Sciatic nerve (tissue), 2 donors: Measurements from ENCODE around the gene CALN1. TPM values are rescaled to one million over a fixed set of nuclear protein-coding genes. Genes with fewer than 3 reads are reported as not detected.
"Not testable (repeated sequence)": the region's sequence is repeated elsewhere in the genome, so short reads cannot be mapped to it uniquely, and the experiment has no call there.

Experiments
- ATAC-seq: fragments of 200-7000 bp; cut with Tn5 transposase; one replicate; pipeline ENCODE4 v1.9.1; 2020; ENCODE audit warnings: mild to moderate bottlenecking, moderate library complexity
- DNase-seq: peaks from one replicate; pipeline ENCODE4 v3.0.0-alpha.2; 2020; ENCODE audit warnings: low spot score
- intact Hi-C: fragments of 100-400 bp; cut with DNase I; formaldehyde crosslinking; loops from one replicate; pipeline ENCODE4 v1.14.2; 2022
- total RNA-seq: library from RNA; stranded (reverse); fragmentation: NEBNext Ultra II Directional; extraction: Animal tissue kit (Norgen Biotek cat#: 25700); gene quantifications from one replicate; pipeline ENCODE4 v1.2.1, GENCODE V29; 2021
- donor health status: DM: no; HTN: no; CAD: no.
- donor health status: DM: no; HTN: no; CAD: no.

CALN1 gene
- total RNA-seq, 1 donor from 2014 or later, result 0.53 TPM

DNA sequence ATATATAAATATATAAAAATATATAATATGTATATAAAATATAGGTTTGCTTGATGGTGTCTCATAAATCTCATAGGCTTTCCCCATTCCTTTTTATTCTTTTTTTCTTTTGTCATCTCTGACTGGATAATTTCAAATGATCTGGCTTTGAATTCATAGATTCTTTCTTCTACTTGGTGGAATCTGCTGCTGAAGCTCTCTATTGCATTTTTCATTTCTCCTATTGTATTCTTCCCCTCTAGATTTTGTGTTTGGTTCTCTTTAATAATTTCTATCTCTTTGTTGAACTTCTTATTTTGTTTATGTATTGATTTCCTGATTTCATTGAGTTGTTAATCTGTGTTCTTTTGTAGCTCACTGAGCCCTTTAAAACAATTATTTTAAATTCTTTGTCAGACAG lies 650.8 kb downstream of the CALN1 start:
- DNase-seq, result no peak
- intact Hi-C loops, result no loop called here
- no peak for ATAC-seq

DNA sequence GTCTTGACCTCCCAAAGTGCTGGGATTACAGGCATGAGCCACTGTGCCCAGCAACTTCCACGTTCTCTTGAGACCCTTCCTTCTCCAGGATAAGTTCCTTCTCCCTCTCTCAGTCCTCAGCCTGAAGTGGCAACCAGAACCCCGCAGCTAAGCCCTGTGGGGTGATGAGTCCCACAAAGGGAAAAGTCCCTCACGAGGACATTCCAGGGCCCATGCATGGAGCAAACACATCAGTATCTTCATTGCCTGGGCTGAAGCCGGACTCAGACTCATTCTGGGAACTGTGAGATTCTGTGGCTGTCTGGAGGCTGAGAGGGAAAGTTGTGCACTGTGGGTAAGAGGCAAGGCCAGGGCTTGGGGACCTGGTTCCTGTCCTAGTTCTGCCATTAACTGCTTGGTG lies 657.3 kb downstream of the CALN1 start:
- intact Hi-C loops, result no loop called here
- DNase-seq (no peak), ATAC-seq (no peak)

DNA sequence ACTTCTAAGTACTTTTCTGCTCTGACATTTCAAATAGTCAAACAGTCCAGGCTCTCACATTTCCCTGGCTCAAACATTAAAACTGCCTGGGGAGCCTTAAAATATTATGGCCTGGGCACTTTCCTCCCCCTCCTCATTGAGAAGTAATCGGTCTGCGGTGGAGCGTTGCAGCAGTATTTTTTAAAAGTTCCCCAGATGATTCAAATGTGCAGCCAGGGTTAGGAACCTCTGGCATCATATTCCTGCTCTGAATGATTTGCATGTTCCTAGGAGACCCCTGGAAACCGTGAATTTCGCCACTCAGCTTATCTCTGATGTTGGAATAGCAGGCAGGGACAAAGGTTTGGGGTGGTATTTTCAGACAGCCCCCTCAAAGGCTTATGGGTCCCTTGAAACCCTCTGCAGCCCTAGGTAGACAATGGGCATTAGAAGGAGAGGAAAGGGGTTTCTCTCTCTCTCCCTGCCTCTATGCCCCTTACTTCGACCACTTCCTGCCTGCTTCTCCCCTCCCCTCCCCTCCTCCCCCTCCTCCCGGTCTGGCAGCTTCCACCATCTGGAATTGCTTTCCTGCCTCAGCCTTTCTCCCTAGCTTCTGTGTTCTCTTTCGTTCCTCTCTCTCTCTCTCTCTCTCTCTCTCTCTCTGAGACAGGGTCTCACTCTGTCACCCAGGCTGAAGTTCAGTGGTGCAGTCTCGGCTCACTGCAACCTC lies 658.0 kb downstream of the CALN1 start:
- DNase-seq (no peak), ATAC-seq (peak; percentile 80)
- intact Hi-C loops, result no loop called here

DNA sequence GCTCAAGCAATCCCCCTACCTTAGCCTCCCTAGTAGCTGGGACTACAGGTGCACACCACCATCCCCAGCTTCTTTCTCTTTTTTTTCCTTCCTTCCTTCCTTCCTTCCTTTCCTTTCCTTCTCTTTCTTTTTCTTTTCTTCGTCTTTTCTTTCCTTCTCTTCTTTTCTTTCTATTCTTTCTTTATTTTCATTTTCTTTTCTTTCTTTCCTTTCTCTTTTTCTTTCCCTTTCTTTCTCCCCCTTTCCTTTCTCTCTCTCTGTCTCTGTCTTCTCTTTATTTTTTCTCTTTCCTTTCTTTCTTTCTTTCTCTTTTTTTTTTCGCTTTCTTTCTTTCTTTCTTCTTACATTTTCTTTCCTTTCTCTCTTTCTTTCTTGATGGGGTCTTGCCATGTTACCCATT lies 658.9 kb downstream of the CALN1 start:
- no peak for ATAC-seq
- no peak for DNase-seq
- intact Hi-C loops, result no loop called here

DNA sequence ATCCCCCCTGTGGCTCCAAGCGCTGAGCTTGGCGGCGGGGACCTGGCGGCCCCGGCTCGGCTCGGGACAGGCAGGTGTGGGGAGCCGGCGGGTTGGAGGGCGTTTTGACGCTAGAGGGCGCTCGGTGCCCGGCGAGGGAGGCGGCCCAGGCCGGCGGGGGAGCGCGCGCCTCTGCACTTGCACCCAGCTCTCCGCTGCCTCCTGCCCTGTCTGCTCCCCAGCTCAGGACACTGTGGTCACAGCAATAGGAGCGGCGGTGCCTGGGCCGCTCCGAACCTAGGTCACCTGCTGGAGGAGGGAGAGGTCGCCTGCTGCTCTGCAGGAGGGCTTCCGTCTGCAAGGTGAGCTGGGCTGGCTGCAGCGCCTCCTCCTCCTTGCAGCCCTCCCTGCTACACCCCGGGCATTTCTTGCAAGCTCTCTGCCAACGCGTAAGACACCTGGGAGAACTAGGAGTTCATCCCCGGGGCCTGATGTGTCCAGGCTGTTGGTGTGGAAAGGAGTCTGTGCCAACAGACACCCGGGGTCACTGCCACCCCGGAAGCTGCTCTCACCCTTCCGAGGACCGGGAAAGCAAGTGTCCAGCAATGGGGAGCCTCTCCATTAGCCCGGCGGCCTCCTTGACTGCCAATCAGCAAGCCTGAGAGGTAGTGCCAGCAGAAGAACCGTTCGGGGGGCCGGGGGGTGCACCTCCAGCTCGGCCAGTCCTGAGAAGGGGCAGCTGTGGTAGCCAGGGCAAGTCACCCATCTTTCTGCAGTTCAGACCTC lies 659.8 kb downstream of the CALN1 start:
- ATAC-seq (peak; percentile 74), DNase-seq (peak; percentile 69)
- intact Hi-C loops, result no loop called here

DNA sequence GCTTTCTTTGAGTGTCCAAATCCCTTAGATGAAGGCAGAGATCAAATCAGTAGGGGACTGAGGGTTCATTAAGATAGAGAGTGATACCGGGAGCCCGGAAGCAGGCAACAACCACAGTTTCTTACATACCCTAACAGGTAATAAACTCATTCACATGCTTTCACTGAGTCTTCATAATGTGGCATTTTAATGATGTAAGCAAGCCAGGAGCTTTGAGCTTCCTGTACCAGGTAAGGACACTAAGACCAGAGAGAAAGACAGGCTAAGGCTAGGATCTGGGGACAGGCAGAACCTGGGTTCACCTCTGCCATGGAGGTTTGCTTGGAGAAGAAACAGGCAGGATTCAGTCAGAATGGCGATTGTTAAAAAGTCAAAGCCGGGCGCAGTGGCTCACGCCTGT lies 661.8 kb downstream of the CALN1 start:
- DNase-seq (no peak), ATAC-seq (no peak)
- intact Hi-C loops, result no loop called here

DNA sequence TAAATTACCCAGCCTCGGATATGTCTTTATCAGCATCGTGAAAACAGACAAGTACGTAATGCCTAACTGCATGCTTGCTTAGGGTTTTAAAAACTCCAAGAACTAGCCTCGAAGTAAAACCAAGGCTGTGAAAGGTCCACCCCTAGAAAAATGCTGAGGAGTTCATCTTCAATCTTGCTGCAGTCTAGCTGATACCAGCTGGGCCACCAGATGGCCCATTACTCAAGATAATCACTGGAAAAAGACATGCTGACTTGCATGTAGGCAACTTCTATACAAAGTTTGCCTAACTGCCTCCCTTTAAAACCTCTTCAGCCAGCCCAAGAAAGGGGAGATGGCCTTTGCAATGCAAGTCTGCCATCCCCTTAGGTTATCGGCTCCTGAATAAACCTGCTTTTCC lies 666.1 kb downstream of the CALN1 start:
- intact Hi-C loops, result no loop called here
- ATAC-seq, result no peak

DNA sequence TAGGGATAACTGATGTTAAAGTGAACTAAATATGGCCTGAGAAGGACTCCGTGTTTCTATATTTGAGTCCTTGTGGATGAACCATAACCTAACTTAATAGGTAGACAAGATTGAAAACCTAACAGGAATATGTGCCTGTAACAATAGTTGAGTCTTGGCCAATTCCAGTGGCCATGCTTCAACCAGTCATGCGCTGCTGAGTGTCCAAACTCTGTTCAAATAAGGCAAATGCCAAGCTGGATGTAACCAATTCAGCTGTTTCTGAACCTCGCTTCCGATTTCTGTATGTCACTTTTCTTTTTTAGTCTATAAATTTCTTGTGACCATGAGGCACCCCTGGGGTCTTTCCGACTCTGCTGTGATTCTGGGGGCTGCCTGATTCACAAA lies 672.0 kb downstream of the CALN1 start:
- no peak for DNase-seq
- intact Hi-C loops, result no loop called here
- ATAC-seq, result no peak

More for the DNA sequence above, 666.1 kb downstream of the CALN1 start:
- DNase-seq, result no peak

DNA sequence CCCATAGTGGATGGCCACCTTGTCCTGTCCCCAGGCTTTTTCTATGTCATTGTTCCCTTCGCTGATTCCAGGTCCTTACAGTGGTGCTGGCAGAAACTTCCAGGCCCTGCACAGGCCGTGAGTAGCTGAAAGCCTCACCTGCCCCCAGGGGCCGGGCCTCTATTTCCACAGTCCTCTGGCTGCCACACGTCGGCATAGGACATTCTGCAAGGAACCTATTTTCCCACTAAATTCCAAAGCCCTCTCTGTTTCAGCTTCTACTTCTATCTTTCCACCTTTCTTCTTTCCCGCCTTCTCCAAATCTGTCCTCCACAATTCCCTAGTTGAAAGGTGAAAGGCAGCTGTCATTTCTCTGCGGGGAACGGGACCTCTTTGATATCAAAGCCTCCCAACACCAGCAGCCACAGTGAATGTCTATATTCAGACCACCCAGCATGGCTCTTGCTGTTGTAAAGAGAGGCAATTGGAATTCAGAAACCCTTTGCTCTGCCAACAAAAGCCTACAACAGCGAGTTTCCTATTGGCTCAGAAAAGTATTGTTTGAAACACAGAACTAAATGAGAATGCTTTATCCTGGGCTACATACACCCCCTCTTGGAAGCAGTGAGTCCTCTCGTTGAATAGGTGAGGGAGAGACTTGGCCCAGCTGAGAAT lies 672.5 kb downstream of the CALN1 start:
- intact Hi-C loops, result loop anchor here (5.0 kb wide), 1 partner anchor 377 kb away; no protein-coding TSS in a partner anchor
- ATAC-seq (no peak), DNase-seq (no peak)

DNA sequence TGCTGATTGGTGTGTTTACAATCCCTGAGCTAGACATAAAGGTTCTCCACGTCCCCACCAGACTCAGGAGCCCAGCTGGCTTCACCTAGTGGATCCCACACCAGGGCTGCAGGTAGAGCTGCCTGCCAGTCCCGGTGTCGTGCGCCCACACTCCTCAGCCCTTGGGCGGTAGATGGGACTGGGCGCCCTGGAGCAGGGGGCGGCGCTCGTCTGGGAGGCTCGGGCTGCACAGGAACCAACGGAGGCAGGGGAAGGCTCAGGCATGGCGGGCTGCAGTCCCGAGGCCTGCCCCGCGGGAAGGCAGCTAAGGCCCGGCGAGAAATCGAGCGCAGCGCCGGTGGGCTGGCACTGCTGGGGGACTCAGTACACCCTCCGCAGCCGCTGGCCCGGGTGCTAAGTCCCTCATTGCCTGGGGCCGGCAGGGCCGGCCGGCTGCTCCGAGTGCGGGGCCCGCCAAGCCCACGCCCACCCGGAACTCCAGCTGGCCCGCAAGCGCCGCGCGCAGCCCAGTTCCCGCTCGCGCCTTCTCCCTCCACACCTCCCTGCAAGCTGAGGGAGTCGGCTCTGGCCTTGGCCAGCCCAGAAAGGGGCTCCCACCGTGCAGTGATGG lies 674.1 kb downstream of the CALN1 start:
- ATAC-seq, DNase-seq: not testable (repeated sequence)
- intact Hi-C loops, result loop anchor here (5.0 kb wide), 1 partner anchor 376 kb away; no protein-coding TSS in a partner anchor

DNA sequence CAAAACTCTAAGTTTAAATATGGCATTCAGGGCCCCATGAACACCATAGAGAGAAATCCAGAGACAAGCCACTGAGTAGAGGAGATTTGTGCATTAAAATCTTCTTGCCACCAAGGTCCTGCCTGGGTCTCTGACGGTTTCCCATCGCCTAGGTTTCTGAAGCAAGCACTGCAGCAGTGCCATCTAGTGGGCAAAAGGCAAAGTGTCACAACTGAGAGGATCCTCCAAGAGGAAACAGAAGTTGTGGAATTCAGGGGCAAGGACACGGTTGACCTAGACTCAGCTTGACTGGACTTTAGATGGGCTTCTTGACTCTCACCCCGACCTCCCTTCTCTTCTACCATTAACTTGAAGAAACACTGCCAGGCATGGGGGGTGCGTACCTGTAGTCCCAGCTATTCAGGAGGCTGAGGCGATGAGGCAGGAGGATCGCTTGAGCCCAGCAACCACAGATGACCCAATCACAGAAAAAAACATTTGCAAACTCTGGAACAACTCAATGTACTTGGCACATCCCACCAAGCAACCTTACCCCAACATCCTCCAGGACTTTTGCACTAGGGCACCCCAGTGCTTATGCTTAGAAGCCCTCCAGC lies 676.1 kb downstream of the CALN1 start:
- intact Hi-C loops, result loop anchor here (5.0 kb wide), 1 partner anchor 374 kb away; no protein-coding TSS in a partner anchor
- peak; percentile 75 for ATAC-seq
- DNase-seq, result peak; percentile 83

DNA sequence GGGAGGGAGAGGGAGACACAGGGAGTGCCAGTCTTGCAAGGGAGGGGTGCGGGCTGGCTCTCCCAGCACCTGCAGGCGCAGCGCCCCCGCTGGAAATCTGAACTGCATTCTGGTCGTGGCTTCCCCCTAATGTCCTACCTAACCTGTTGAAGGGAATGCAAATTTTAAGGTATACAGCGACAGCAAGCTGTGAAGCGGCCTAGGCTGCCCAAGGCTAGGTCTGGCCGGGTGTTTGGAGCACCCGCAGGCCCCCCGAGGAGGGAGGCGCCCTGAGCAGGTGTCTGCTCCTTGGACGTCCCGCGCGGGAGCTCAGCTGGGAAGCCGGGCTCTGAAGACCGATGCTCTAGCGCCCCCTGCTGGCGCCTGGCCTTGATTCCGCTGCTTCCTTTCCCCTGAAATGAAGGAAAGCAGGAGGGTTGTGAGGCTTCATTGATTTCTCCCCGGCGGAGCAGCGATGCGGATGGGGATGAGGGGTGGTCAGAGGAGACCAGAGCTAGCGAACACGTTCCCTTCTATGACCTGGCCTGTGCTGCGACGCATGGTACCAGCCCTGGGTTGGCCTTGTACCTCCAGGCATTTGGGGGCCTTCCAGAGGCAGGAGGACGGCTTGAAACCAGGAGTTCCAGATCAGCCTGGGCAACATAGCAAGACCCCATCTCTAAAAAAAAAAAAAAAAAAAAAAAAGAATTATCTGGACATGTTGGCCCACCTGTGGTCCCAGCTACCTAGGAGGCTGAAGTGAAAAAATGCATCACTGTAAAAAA lies 678.8 kb downstream of the CALN1 start:
- intact Hi-C loops, result loop anchor here (5.0 kb wide), 1 partner anchor 876 kb away; no protein-coding TSS in a partner anchor
- ATAC-seq (peak; percentile 80), DNase-seq (peak; percentile 93)

DNA sequence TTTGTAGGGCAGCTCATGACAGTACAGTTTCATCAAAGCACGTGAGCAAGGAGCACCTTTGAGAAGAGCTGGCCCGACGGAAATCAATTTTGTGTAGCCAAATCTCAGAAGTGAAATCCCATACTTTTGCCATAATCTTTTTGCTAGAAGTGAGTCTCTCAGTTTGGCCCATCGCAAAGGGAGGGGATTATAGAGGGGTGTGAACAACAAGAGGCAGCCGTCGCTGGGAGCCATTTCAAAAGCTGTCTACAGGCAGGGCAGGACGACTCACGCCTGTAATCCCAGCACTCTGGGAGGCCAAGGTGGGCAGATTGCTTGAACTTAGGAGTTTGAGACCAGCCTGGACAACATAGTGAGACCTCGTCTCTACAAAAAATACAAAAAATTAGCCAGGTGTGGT lies 680.4 kb downstream of the CALN1 start:
- no peak for DNase-seq
- intact Hi-C loops, result loop anchor here (5.0 kb wide), 1 partner anchor 874 kb away; no protein-coding TSS in a partner anchor
- no peak for ATAC-seq
